ENCODE data around the gene LRRC8B.

DNA sequence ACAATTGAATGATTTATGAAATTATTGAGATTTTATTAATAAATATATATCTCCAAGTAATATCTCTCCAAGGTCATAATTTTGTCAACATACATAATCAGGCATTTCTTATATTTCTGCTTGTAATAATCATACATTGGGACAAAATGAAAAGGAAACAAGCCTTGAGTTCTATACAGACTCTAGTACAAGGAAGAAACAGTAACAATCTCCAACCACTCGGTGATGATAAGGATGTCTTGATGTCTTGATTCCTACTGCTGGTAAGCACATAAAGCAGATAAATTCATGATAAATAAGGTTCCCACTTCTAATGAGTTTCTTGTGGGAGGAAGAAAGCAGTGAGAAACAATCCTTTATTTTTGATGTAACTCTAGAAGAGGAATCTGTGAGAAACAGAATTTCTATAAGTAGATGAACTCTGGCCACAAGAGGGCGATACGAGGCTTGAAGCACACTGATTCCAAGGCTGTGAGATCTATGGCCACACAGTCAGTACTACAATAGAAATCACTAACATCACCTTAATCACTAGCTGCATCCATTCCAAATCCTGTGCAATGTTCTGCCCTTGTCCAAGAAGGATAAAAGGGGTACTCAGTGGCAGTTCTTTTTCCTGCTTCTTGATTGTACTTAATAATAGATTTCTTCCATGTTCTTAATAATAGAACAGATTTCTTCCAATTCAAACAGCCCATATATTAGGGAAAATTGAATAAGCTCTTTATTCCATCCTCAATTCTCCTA is 41.4 kb upstream of the LRRC8B start:
- TF ChIP-seq, protein P1, sequence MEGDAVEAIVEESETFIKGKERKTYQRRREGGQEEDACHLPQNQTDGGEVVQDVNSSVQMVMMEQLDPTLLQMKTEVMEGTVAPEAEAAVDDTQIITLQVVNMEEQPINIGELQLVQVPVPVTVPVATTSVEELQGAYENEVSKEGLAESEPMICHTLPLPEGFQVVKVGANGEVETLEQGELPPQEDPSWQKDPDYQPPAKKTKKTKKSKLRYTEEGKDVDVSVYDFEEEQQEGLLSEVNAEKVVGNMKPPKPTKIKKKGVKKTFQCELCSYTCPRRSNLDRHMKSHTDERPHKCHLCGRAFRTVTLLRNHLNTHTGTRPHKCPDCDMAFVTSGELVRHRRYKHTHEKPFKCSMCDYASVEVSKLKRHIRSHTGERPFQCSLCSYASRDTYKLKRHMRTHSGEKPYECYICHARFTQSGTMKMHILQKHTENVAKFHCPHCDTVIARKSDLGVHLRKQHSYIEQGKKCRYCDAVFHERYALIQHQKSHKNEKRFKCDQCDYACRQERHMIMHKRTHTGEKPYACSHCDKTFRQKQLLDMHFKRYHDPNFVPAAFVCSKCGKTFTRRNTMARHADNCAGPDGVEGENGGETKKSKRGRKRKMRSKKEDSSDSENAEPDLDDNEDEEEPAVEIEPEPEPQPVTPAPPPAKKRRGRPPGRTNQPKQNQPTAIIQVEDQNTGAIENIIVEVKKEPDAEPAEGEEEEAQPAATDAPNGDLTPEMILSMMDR (IDR thresholded peaks at IDR 0.05) = peak; percentile 55 to 79 (median 77)
- TF ChIP-seq POLR2A (IDR thresholded peaks at IDR 0.05) = no peak
